Fibroblast of the conjunctiva (primary cell): ENCODE measurements around the gene TMPRSS7.
"Not testable (repeated sequence)": the region's sequence is repeated elsewhere in the genome, so short reads cannot be mapped to it uniquely, and the experiment has no call there.

ENCODE experiments used
- DNase-seq: peaks from one replicate; pipeline ENCODE4 v3.0.0-alpha.2; 2010; ENCODE audit warnings: low read depth

Gene TMPRSS7

DNA sequence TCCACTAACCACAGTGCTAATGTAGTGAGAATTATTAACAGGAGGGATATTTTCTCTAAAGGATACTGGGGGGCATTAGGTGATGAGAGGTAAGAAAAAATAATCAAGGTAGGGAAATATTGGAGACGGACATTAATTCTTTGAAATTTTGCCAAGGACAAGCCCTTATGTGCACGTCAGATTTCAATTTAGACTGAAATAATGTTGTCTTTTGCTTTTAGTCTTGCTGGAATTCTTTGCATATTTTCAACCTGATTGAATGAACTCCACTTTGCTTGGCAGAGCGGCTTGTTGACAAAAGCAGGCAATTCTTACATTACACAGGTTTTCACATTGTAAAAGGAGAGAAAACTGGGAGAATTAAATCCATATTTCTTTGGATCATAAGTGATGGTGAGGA is 26.6 kb downstream of the TMPRSS7 start:
- peak; percentile 14 for DNase-seq

GRCh38 chr3:112072387-112073060 is 38.0 kb downstream of the TMPRSS7 start:
- DNase-seq: not testable (repeated sequence)

DNA sequence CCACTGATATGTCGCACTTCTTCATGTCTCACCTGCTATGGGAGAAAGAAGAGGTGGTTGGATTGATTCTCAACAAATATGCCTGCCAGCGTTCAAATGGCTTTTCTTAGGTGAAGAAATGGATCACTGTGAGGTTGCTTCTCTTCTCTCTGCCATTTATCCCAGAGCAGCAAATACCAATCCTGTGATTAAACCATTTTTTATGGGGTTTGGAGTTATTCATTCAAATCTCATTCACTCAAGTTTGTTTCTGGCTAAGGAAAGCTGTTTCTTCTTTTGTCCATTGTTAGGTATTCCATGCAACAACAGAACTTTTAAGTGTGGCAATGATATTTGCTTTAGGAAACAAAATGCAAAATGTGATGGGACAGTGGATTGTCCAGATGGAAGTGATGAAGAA is 39.5 kb downstream of the TMPRSS7 start:
- no peak for DNase-seq

GRCh38 chr3:112074616-112075497 is 40.3 kb downstream of the TMPRSS7 start:
- peak; percentile 49 for DNase-seq

DNA sequence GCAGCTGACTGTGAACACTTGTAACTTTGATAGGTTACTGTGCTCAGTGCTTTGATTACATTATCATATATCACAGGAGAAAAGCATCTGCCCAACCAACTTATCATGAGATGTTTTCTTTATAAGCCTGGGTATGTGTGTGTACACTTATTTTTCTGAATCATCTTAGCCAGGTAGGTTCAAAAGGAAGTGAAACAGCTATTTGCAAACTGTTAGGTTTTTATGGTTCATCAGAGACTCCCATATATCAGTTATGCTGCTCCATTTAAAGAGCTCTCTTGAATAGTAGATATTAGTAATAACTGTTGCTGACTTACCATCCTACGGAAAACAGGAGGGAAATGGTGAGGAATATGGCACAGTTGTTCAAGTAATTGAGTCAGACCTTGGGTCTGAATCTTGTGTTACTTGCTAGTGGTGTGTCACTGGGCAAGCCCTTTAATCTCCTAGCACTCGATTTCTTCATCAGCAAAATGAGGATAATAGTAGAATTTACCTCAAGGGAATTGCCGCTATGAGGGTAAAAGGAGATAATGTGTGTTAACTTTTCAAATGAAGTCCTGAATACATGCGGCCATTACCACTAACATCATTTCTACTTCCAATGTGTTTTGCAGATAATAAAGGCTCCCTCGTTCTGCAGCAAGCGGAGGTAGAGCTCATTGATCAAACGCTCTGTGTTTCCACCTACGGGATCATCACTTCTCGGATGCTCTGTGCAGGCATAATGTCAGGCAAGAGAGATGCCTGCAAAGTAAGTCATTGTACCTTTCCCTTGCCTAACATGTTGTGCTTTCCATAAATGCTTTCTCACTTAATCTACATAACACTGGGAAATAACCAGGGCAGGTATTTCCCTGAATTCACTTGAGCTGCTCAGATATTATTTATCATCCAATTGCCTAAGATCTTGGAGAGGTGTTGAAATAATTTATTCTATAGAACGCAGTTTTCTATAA is 43.9 kb downstream of the TMPRSS7 start:
- DNase-seq: no peak

- DNase-seq: no peak
Measured at GRCh38 chr3:112083239-112083638, 48.7 kb downstream of the TMPRSS7 start.

DNA sequence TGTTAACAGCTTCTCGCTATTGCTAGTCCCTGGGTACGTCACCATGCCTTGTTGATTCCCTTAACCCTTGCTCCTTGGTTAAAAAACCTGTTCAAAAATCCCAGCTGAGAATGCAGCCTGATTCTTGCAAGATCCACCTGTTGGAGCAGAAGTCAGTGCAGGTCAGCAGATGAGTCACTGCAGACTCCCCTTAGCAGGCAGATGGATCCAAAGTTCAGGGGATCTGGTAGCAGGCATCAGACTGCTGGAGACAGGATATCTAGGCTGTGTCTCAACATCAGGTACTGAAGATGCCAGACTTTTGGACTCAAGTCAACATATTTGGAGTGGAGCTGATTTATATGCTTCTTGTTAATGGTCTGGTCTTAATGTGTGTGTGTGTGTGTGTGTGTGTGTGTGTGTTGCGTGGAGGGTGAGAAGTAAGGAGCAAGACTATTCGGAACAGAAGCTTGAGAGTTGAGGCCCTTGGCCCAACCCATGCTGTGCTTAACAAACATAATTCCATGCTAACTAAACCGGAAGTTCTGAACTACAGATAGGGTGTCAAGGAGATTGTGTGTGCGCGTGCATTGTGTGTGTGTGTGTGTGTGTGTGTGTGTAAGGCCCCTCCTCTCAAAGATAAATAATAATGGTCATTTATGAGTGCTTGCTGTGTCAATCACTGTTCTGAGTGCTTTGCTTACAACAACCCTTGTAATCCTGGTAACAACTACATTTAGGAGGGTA is 50.6 kb downstream of the TMPRSS7 start:
- DNase-seq: no peak

DNA sequence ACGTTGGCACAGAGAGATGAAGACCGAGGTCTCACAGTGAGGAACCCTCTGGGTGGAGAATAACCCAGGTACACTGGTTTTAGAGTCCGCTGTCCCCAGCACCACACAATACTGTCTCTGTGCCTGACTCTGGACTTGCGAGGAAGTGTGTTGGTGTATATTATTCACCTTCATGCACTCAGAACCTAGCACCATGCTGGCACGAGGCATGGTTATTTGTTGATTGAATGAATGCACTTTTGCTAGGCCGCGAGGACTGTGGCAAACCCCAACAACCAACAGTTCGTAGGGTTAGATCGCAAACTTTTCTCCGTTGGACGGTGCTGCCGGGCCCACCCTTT is 51.2 kb downstream of the TMPRSS7 start:
- DNase-seq: no peak

GRCh38 chr3:112086076-112086854 is 51.7 kb downstream of the TMPRSS7 start, which contains the start of gene C3orf52:
TSS of gene C3orf52 (plus strand) at chr3:112086389. CDS start at chr3:112086408, 19 bp downstream.
- no peak for DNase-seq

- DNase-seq: no peak
Measured at GRCh38 chr3:112086875-112087524, 52.5 kb downstream of the TMPRSS7 start.

DNA sequence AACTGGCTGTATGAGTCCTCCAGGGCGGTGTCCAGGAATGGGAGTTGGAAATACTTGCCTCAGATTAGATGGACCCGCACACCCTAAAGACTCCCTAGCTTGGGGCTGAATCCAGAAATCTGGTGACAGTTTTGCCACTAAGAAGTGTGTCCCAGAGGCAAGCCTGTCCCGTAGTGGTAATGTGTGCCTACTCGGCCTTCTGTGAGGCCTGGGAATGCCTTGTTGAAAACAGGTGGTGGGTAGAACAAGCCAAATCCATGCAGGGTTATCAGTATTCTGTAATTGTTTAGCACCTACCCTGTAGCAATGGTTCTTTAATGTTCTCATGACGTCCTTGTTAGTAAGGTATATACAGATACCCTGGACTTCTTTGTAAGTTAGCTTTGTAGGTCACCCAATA is 53.2 kb downstream of the TMPRSS7 start:
- DNase-seq: no peak

GRCh38 chr3:112088944-112089343 is 54.4 kb downstream of the TMPRSS7 start:
- no peak for DNase-seq

- DNase-seq: no peak
Measured at GRCh38 chr3:112089956-112090886, 55.7 kb downstream of the TMPRSS7 start.

DNA sequence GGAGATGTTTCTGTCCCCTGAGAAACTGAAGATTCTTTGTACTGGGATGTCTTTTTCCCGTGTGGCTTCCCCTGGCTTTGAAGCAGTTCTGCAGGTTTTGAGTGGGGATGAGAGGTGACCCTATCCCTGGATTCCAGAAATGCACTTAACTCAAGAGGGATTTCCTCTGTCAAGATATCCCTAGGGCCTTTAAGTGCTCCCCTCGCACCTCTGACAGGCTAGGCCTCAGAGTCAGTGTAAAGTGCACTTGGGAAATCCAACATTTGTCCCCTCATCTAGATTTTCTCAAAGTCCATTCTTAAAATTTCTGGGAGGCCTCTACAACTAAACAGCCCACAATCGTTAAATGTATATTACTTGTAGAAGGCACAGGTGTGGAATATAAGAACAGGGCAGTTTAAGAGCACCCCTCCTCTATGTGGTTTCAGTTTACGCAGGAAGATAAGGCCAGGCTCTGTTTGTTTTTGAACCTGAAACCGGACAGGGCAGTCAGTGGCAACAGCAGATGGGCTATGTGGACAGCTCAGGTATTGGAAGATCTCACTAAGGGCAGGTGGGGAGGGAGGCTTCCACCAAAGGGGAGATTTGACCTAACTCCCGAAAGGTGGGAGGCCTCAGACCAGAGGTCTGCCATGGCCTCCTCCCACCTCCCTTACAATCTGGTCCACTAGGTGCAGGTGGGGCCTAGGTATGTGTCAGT is 56.5 kb downstream of the TMPRSS7 start:
- no peak for DNase-seq

GRCh38 chr3:112092496-112093179 is 58.1 kb downstream of the TMPRSS7 start:
- DNase-seq: no peak

GRCh38 chr3:112093180-112093522 is 58.6 kb downstream of the TMPRSS7 start:
- DNase-seq: no peak

- DNase-seq: no peak
Measured at GRCh38 chr3:112095731-112096130, 61.2 kb downstream of the TMPRSS7 start.

DNA sequence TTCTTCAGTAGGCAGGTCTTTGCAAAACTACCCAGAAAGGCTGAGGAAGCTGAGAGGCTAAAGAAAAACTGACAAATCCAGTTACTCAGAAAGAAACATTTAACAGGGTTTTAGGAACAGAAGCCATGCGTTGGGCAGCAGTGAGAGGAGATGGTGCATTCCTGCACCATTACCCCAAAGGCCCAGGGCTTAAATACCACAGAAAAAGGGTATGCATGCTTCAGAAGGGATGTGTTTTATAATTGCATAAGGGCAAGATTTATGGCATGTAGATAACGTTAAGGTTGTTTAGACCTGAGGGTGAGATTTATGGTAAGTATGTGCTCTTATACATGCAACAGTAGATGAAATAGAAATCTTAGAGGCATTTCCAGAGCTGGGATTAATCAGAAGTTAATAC is 61.6 kb downstream of the TMPRSS7 start:
- DNase-seq: no peak
